Osteoblast (primary cell): ENCODE measurements around the gene RABGAP1. TPM values are rescaled to one million over a fixed set of nuclear protein-coding genes. Genes with fewer than 3 reads are reported as not detected.

Experiments used
- DNase-seq: peaks from one replicate; pipeline ENCODE4 v3.0.0; 2011; ENCODE audit warnings: low spot score, mixed read lengths; ENCODE audit not compliant: insufficient read length; ENCODE audit errors: missing footprints
- H2AFZ ChIP-seq: 2 replicates; pipeline ENCODE4 v1.6.0; 2011; ENCODE audit warnings: mild to moderate bottlenecking, low read length
- H3K27ac ChIP-seq: 2 replicates; pipeline ENCODE4 v1.5.1; 2011; ENCODE audit warnings: mild to moderate bottlenecking, low read depth, low read length, moderate library complexity
- H3K27me3 ChIP-seq: 2 replicates; pipeline ENCODE4 v1.6.0; 2012; ENCODE audit warnings: mild to moderate bottlenecking, control low read depth, inconsistent platforms, low read length, moderate library complexity; ENCODE audit not compliant: insufficient read depth
- H3K36me3 ChIP-seq: 2 replicates; pipeline ENCODE4 v1.5.1; 2011; ENCODE audit warnings: mild to moderate bottlenecking, low read length, control low read depth, moderate library complexity; ENCODE audit not compliant: insufficient read depth
- H3K4me1 ChIP-seq: 2 replicates; pipeline ENCODE4 v1.5.1; 2011; ENCODE audit warnings: mild to moderate bottlenecking, low read length, control low read depth, moderate library complexity; ENCODE audit not compliant: insufficient read depth
- H3K4me2 ChIP-seq: 2 replicates; pipeline ENCODE4 v1.6.0; 2011; ENCODE audit warnings: mild to moderate bottlenecking, low read length; ENCODE audit not compliant: insufficient read depth
- H3K4me3 ChIP-seq: fragments of 200-600 bp; sonication (generic); 3 replicates; pipeline ENCODE4 v1.5.1; 2012; ENCODE audit warnings: mild to moderate bottlenecking, low read length, inconsistent platforms; ENCODE audit not compliant: insufficient read depth
- H3K79me2 ChIP-seq: 2 replicates; pipeline ENCODE4 v1.6.0; 2012; ENCODE audit warnings: mild to moderate bottlenecking, low read length, control low read depth, inconsistent platforms; ENCODE audit not compliant: insufficient read depth
- H3K9me3 ChIP-seq: 2 replicates; pipeline ENCODE4 v1.5.1; 2011; ENCODE audit warnings: low read depth, low read length, control low read depth
- H4K20me1 ChIP-seq: 2 replicates; pipeline ENCODE4 v1.6.0; 2012; ENCODE audit warnings: mild to moderate bottlenecking, low read length, control low read depth; ENCODE audit not compliant: insufficient read depth
- CTCF ChIP-seq: IDR thresholded peaks from 2 replicates; pipeline ENCODE4 v1.5.1; 2011; ENCODE audit warnings: mild to moderate bottlenecking, low read depth, low read length, moderate library complexity; ENCODE audit errors: extremely low read depth
- total RNA-seq: library from RNA; depleted of rRNA; stranded (reverse); fragments of >200 nt; gene quantifications from 2 replicates; pipeline ENCODE4 v1.2.3, GENCODE V29; 2012

Gene RABGAP1
- total RNA-seq, 1 donor = 49.2 TPM

GRCh38 chr9:123093141-123093540 is 152.3 kb downstream of the RABGAP1 start:
- H4K20me1 ChIP-seq = no peaks in the 10 kb centered on the region
- no peaks in the 10 kb centered on the region for H3K79me2 ChIP-seq
- H3K4me2 ChIP-seq = no peak overlapping the region
- H3K4me3 ChIP-seq = no peak overlapping the region
- no peak overlapping the region for H3K27ac ChIP-seq
- no peaks in the 10 kb centered on the region for H3K9me3 ChIP-seq
- H3K4me1 ChIP-seq = no peaks in the 10 kb centered on the region
- peaks cover 46% of the 10 kb centered on the region for H3K36me3 ChIP-seq
- H3K27me3 ChIP-seq = no peaks in the 10 kb centered on the region
- no peak for DNase-seq
- H2AFZ ChIP-seq = no peak overlapping the region
- TF ChIP-seq CTCF = no peak

- no peaks in the 10 kb centered on the region for H3K9me3 ChIP-seq
- H3K4me2 ChIP-seq = no peak overlapping the region
- no peak for TF ChIP-seq CTCF
- DNase-seq = no peak
- H2AFZ ChIP-seq = no peak overlapping the region
- H3K4me3 ChIP-seq = no peak overlapping the region
- no peaks in the 10 kb centered on the region for H3K79me2 ChIP-seq
- H4K20me1 ChIP-seq = no peaks in the 10 kb centered on the region
- H3K27ac ChIP-seq = no peak overlapping the region
- no peaks in the 10 kb centered on the region for H3K27me3 ChIP-seq
- peaks cover 61% of the 10 kb centered on the region for H3K36me3 ChIP-seq
- H3K4me1 ChIP-seq = no peaks in the 10 kb centered on the region
These were observed 156.2 kb downstream of the RABGAP1 start for GRCh38 chr9:123096987-123097386.

GRCh38 chr9:123097430-123098095 is 156.7 kb downstream of the RABGAP1 start:
- TF ChIP-seq CTCF = no peak
- Histone ChIP-seq H3K36me3 (peaks cover 56% of the 10 kb centered on the region), H3K27me3 (no peaks in the 10 kb centered on the region), H2AFZ (no peak overlapping the region), H3K79me2 (no peaks in the 10 kb centered on the region), H3K9me3 (no peaks in the 10 kb centered on the region), H4K20me1 (no peaks in the 10 kb centered on the region), H3K4me2 (no peak overlapping the region), H3K4me3 (no peak overlapping the region), H3K4me1 (no peaks in the 10 kb centered on the region), H3K27ac (no peak overlapping the region)
- DNase-seq = no peak

GRCh38 chr9:123098096-123098459 is 157.3 kb downstream of the RABGAP1 start:
- H3K4me3 ChIP-seq = no peak overlapping the region
- peaks cover 54% of the 10 kb centered on the region for H3K36me3 ChIP-seq
- H3K9me3 ChIP-seq = no peaks in the 10 kb centered on the region
- H2AFZ ChIP-seq = no peak overlapping the region
- no peaks in the 10 kb centered on the region for H4K20me1 ChIP-seq
- no peaks in the 10 kb centered on the region for H3K79me2 ChIP-seq
- H3K4me2 ChIP-seq = no peak overlapping the region
- no peak for DNase-seq
- no peak overlapping the region for H3K27ac ChIP-seq
- no peak for TF ChIP-seq CTCF
- no peaks in the 10 kb centered on the region for H3K4me1 ChIP-seq
- H3K27me3 ChIP-seq = no peaks in the 10 kb centered on the region
